ENCODE results near the gene FETUB.

GRCh38 chr3:186605561-186606545 is 34.3 kb upstream of the FETUB start:
- TF ChIP-seq ZNF488 (tag by site-specific recombination; IDR thresholded peaks at IDR 0.05) (no peak), INSM2 (tag by site-specific recombination; IDR thresholded peaks at IDR 0.05) (no peak), ZNF133 (tag by site-specific recombination; IDR thresholded peaks at IDR 0.05) (no peak), MYNN (tag by site-specific recombination; IDR thresholded peaks at IDR 0.05; ENCODE audit: borderline replicate concordance) (no peak), OVOL3 (tag by site-specific recombination; IDR thresholded peaks at IDR 0.05) (no peak), ZBTB8A (tag by site-specific recombination; IDR thresholded peaks at IDR 0.05) (no peak), CTCF (tag by site-specific recombination; IDR thresholded peaks at IDR 0.05) (no peak), ZNF585B (tag by site-specific recombination; IDR thresholded peaks at IDR 0.05) (no peak), ZFP41 (tag by site-specific recombination; IDR thresholded peaks at IDR 0.05; ENCODE audit: borderline replicate concordance) (no peak), TSHZ1 (tag by site-specific recombination; IDR thresholded peaks at IDR 0.05; ENCODE audit: borderline replicate concordance) (no peak)
